ENCODE data around the gene TRPC5OS. TPM values are rescaled to one million over a fixed set of nuclear protein-coding genes. Genes with fewer than 3 reads are reported as not detected.

TRPC5OS gene
- total RNA-seq, 2 donors from 2014 or later: not detected

DNA sequence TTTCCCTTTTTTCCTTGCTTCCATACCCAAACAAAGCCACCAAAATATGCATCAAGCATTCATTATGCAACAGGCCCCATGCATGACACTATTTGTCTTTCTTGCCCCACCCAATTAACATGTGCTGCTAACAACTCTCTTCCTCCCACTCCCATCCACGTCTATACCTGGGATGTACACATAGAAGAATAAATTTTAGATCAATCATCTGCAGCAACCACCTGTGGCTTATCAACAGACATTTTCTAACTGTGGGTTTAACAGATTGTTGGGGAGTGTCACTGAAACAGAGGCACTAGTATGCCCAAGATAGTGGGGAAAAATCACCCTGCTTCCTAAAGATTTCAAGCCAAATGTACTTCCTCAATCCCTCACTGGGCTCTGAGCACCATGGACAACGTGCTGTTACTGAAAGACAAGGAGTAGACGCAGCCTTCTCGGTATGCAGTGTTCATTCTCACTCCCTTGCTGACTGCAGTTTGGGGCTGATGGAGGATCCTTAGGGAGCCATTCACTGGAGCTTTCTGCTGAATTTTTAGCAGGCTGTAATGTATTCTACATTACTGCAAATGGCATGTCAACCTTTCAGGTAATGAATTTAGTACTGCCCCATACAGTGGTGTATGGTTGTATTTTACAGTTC, 28.4 kb upstream of the TRPC5OS start:
- Histone ChIP-seq H3K36me3 (no peaks in the 10 kb centered on the region), H3K4me1 (no peaks in the 10 kb centered on the region), H3K27ac (no peak overlapping the region), H3K9me3 (no peaks in the 10 kb centered on the region), H3K9ac (ENCODE audit: low read depth in 2 of 2, low read length in 2 of 2) (no peak overlapping the region), H3K4me3 (no peak overlapping the region), H3K27me3 (no peaks in the 10 kb centered on the region)
- DNase-seq: no peak
- intact Hi-C loops (cut with DNase I): no loop called here
- TF ChIP-seq, protein P1, sequence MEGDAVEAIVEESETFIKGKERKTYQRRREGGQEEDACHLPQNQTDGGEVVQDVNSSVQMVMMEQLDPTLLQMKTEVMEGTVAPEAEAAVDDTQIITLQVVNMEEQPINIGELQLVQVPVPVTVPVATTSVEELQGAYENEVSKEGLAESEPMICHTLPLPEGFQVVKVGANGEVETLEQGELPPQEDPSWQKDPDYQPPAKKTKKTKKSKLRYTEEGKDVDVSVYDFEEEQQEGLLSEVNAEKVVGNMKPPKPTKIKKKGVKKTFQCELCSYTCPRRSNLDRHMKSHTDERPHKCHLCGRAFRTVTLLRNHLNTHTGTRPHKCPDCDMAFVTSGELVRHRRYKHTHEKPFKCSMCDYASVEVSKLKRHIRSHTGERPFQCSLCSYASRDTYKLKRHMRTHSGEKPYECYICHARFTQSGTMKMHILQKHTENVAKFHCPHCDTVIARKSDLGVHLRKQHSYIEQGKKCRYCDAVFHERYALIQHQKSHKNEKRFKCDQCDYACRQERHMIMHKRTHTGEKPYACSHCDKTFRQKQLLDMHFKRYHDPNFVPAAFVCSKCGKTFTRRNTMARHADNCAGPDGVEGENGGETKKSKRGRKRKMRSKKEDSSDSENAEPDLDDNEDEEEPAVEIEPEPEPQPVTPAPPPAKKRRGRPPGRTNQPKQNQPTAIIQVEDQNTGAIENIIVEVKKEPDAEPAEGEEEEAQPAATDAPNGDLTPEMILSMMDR (IDR thresholded peaks at IDR 0.05): no peak

DNA sequence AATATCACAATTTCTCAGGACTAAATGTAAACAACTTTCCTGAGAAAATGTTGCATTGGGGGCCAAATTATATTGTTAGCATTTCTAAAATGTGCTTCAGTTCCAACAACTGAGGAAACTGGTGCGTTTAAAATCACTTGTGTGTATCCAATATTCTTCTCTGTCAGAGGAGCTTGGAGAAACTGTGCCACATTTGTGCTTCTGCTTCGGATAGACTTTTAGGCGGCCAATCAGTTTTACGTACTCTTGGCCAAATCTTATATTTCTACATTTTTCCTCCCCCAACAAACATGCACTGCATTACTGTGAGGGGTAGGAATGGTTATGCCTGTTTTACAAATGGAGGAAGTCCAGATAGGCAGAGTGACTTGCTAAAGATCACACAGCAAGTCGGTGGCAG, 27.4 kb upstream of the TRPC5OS start:
- intact Hi-C loops (cut with DNase I): no loop called here
- Histone ChIP-seq H3K4me1 (no peaks in the 10 kb centered on the region), H3K27me3 (no peaks in the 10 kb centered on the region), H3K4me3 (no peak overlapping the region), H3K9me3 (no peaks in the 10 kb centered on the region), H3K36me3 (no peaks in the 10 kb centered on the region), H3K27ac (no peak overlapping the region), H3K9ac (ENCODE audit: low read depth in 2 of 2, low read length in 2 of 2) (no peak overlapping the region)
- TF ChIP-seq, protein P1 (IDR thresholded peaks at IDR 0.05): no peak
- no peak for DNase-seq

DNA sequence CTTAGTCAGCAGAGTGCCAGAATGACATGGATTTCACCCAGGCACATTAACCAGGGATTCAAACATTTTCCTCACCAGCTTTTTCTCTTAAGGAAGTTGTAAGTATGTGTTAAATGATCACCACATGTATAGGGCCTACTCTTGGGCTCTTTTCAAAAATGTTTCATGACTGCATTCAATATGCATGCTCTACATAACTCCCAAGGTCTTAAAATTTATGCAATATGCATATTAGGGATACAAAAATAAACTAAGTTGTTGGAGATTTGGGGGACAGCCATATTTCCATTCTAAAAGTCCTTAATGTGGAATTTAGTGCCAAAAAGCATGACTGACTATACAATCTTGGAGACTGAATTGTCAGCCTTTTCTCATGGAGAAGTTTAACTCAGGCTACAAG, 25.0 kb upstream of the TRPC5OS start:
- Histone ChIP-seq H3K27ac (no peak overlapping the region), H3K9ac (ENCODE audit: low read depth in 2 of 2, low read length in 2 of 2) (no peak overlapping the region), H3K9me3 (no peaks in the 10 kb centered on the region), H3K4me3 (no peak overlapping the region), H3K36me3 (no peaks in the 10 kb centered on the region), H3K4me1 (no peaks in the 10 kb centered on the region), H3K27me3 (no peaks in the 10 kb centered on the region)
- intact Hi-C loops (cut with DNase I): no loop called here
- TF ChIP-seq, protein P1 (IDR thresholded peaks at IDR 0.05): no peak
- no peak for DNase-seq

DNA sequence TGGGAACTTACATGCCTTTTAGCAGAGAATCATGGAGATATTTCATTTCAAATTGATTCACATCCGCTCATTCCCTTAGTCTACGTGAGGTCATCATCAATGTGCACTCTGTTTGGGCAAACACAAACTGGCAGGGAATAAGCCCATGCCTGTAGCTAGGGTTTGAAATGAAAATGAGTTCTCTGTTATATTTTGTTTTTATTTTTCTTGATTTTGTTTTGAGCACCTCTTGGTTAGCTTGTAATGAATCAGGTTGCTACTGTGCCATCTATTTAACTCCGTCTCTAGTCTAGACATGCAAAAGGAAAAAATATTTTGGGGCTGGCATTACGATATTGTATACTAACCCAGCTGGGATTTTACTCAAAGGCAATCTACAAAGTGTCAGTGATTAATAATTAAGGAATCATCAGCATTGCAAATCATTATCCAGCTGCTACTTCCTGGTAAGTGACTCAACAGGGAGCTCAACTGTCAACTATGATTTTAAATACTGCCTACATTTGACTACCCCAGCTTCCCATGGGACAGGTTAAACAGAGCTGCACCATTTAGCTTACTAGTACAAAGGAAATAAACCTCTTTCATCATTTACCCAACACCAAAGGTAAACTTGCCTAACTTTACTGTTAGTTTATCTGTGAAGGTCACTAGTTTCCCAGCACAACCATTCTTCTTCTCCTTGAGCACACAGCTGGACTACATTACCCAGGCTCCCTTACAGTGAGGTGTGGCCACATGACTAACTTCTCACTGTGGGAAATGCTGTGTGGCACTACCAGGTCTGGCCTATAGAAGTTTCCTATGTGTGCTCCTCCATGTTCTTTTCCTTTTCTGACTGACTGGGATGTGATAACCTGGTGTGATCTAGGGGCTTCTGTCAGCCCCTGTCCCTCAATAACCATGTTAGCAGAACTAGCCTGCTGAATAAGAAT, 21.2 kb upstream of the TRPC5OS start:
- Histone ChIP-seq H3K27me3 (peaks cover 3% of the 10 kb centered on the region), H3K27ac (no peak overlapping the region), H3K4me1 (no peaks in the 10 kb centered on the region), H3K36me3 (no peaks in the 10 kb centered on the region), H3K4me3 (no peak overlapping the region), H3K9me3 (no peaks in the 10 kb centered on the region), H3K9ac (ENCODE audit: low read depth in 2 of 2, low read length in 2 of 2) (no peak overlapping the region)
- intact Hi-C loops (cut with DNase I): no loop called here
- no peak for DNase-seq
- TF ChIP-seq, protein P1 (IDR thresholded peaks at IDR 0.05): no peak

DNA sequence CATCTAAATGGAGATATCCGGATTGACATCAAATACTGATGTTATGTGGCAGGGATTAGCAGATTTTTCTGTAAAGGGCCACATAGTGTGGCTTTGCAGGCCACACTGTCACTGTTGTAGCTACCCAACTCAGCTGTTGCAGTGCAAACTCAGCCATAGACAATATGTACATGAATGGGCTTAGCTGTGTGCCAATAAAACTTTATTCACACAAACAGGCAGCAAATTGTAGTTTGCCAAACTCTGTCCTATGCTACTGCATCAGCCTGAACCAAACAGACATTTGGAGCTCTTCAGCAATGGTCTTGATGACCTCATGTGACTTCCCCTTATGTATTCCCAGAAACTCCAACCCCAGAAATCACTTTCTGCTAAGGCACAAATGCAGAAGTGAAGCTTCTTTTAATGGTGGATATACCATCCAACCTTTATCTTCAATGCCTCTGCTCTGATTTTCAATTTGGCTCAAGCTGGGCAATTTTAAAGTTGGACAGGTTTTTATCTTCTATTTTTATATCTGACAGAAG, 18.4 kb upstream of the TRPC5OS start:
- Histone ChIP-seq H3K4me1 (no peaks in the 10 kb centered on the region), H3K9ac (ENCODE audit: low read depth in 2 of 2, low read length in 2 of 2) (no peak overlapping the region), H3K4me3 (no peak overlapping the region), H3K27ac (no peak overlapping the region), H3K9me3 (no peaks in the 10 kb centered on the region), H3K27me3 (peaks cover 3% of the 10 kb centered on the region), H3K36me3 (no peaks in the 10 kb centered on the region)
- TF ChIP-seq, protein P1 (IDR thresholded peaks at IDR 0.05): no peak
- intact Hi-C loops (cut with DNase I): no loop called here
- no peak for DNase-seq
